Activated T-cell treated with anti-CD3 and anti-CD28 coated beads for 24 hours (primary cell): ENCODE data around the gene AKAP17A.
"Not testable (repeated sequence)": the region's sequence is repeated elsewhere in the genome, so short reads cannot be mapped to it uniquely, and the experiment has no call there.

Experiments used
- DNase-seq: peaks from one replicate; pipeline ENCODE4 v3.0.0-alpha.2; 2020; ENCODE audit warnings: low read depth

AKAP17A gene

GRCh38 chrX:1591102-1591862 is at the start of gene AKAP17A:
TSS of gene AKAP17A (plus strand) at chrX:1591604. CDS start at chrX:1593463, 1,859 bp downstream.
- DNase-seq: peak; percentile 99

DNA sequence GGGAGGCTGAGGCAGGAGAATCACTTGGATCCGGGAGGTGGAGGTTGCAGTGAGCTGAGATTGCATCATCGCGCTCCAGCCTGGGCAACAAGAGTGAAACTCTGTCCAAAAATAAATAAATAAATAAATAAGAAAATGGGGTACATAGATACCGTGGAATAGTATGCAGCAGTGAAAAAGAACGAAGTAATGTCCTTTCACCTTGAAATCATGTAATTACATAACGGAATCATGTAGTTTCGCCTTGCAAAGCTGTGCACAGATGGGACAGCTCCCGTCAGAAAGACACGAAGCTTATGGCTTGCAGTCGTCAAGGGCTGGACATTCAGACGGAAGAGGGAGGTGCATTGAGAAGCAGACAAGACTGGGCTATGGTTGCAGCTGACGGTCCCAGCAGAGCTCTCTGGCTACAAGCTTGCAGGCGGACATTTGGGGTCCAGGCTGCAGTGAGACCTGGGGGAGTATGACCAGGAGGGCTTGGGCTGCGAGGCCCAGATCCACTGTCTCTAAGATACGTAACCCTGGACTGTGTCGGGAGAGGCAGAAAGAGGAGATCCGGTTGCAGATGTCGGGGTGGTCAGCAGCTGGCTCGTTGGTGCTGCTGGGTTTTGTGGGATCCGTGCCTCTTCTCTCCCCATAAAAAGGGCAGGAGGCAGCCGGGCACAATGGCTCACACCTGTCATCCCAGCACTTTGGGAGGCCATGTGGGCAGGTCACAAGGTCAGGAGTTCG is 48.2 kb upstream of the AKAP17A start:
- DNase-seq: no peak

DNA sequence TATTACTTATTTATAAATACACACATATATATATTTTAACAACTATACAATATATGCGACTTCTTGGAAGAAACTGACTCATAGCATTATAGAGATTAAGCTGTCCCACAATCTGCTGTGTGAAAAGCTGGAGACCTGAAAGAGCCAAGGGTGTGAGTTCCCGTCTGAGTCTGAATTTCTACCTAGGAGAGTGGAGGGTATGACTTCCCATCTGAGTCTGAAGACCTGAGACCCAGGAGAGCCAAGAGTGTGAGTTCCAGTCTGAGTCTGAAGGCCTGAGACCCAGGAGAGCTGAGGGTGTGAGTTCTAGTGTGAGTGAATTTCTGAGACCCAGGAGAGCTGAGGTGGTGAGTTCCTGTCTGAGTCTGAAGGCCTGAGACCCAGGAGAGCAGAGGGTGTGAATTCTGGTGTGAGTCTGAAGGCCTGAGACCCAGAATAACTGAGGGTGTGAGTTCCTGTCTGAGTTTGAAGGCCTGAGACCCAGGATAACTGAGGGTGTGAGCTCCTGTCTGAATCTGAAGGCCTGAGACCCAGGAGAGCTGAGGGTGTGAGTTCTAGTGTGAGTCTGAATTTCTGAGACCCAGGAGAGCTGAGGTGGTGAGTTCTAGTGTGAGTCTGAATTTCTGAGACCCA is 45.5 kb upstream of the AKAP17A start:
- no peak for DNase-seq

DNA sequence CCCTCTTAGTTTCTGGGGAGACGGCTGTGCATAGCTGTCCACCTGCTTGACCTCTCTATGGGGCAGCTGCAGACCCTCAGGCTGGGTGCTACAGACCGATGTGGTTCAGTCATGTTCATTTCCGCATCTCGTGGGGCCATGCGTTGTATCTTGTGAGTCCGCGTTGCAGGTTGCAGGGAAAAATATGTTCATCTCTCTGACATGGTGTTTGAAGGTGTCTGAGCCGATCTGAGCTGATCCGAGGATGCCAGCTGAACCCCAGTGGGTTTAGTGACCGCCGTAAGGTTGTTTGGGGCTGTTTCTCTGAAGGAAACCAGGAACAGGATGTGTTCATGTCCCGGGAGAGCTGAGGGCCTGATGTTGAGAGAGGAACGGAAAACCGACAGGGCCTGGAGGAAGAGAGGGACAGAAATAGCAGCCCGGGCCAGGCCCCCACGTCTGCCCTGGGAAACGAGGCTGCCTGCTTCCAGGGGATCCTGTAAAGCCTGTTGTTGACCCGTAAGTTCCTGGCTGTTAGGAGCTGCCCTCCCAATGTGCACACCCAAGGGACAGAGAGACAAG is 44.6 kb upstream of the AKAP17A start:
- no peak for DNase-seq

- no peak for DNase-seq
Measured at GRCh38 chrX:1551959-1552546, 39.4 kb upstream of the AKAP17A start.

DNA sequence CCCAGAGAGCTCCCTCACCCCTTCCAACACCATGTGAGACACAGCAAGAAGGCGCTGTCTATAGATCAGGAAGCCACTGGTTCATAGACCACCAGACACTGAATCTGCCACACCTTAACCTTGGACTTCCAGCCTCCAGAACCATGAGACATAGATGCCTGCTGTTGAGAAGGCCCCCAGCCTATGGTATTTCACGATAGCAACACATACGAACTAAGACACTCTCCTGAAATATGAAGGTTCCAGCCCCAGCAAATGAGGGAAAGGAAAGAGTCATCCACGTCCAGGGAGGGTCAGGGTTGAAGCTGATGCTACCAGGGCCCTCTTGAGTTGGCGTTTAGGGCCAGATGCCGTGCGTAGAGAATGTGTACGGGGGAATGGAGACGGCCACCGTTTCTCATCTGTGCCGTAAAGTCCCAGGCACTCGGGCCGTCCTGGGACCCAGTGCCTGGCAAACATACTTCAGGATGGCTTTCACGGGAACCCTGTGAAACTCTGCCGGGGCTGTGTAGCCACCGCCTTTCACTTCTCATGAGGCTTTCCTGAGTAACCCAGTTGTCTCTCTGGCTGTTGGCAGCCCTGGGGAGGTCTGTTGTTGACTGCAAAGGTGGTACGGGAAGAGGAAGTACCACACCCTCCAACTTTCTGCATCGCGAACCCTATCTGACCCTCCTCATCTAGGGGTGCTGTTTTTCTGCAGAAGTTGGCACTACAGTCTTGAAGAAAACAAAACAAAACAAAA is 36.8 kb upstream of the AKAP17A start:
- no peak for DNase-seq

- no peak for DNase-seq
Measured at GRCh38 chrX:1555370-1555769, 36.0 kb upstream of the AKAP17A start.

DNA sequence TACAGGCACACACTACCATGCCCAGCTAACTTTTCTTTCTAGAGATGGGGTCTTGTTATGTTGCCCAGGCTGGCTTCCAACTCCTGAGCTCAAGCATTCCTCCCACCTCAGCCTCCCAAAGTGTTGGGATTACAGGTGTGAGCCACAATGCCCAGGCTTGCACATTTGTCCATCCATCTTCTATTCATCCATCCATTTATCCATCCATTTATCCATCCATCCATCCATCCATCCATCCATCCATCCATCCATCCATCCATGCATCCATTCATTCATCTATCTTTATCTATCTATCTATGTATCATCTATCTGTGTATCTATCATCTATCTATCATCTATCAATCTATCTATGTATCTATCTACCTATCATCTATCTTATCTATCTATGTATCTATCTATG is 34.0 kb upstream of the AKAP17A start:
- not testable (repeated sequence) for DNase-seq

GRCh38 chrX:1558761-1559468 is 32.5 kb upstream of the AKAP17A start:
- DNase-seq: no peak

DNA sequence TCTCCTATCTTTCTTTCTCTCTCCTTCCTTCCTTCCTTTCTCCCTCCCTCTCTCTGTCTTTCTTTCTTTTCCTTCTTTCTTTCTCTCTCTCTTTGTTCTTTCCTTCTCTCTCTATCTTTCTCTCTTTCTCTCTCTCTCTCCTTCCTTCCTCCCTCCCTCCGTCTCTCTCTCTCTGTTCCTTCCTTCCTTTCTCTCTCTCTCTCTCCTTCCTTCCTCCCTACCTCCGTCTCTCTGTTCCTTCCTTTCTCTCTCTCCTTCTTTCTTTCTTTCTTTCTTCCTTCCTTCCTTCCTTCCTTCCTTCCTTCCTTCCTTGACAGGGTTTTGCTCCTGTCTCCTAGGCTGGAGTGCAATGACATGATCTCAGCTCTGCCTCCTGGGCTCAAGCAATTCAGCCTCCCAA is 30.2 kb upstream of the AKAP17A start:
- DNase-seq: no peak

DNA sequence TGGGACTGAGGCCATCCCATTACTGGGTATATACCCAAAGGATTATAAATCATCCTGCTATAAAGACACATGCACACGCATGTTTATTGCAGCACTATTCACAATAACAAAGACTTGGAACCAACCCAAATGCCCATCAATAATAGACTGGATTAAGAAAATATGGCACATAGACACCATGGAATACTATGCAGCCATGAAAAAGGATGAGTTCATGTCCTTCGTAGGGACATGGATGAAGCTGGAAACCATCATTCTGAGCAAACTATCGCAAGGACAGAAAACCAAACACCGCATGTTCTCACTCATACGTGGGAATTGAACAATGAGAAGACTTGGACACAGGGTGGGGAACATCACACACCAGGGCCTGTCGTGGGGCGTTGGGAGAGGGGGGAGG is 27.3 kb upstream of the AKAP17A start:
- DNase-seq: not testable (repeated sequence)

- DNase-seq: no peak
Measured at GRCh38 chrX:1564750-1565683, 26.4 kb upstream of the AKAP17A start.

- not testable (repeated sequence) for DNase-seq
Measured at GRCh38 chrX:1574181-1574580, 17.2 kb upstream of the AKAP17A start.

DNA sequence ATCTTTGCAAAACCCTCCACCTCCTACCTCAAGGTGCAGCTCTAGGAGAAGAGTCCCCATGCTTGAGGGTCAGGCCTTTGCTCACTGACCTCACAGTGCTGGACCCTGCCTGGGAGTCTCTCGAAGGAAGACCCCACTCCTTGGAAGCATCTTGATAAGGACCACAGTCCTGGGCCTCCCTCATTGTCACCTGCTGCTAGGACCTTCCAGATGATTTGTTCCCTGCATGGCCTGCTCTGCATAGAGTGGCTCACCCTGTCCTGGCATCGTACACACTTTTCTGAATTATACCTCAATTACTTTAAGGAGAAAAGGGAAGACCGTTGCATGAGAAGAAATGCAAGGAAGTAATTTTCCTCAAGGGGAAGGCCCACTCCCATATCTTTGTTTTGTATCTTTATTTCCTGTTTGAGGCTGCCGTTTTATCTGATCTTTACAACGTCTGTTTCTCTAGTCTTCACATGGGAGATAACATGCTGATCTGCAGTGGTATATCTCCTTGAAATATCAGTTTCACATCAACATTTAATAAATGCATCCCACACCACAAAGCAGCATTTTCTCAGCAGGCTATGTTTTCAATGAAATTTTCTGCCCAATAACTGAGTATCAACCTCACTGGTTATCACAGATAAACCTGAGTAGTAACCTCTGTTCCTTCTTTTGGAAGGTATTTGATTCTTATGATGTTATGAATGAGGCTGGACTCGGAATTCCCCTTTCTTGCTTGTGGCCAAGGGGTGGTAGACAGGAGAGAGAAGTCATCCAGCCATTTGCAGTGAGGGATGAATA is 15.0 kb upstream of the AKAP17A start:
- DNase-seq: no peak

DNA sequence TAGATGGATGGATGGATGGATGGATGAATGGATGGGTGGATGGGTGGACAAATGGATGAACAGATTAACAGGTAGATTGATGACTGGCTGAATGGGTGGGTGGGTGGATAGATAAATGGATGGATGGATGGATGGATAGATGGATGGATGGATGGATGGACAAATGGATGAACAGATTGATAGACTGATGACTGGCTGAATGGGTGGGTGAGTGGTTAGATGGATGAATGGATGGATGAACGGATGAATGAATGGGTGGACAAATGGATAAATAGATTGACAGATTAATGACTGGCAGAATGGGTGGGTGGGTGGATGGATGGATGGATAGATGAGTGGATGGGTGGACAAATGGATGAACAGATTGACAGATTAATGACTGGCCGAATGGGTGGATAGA is 13.6 kb upstream of the AKAP17A start:
- no peak for DNase-seq

DNA sequence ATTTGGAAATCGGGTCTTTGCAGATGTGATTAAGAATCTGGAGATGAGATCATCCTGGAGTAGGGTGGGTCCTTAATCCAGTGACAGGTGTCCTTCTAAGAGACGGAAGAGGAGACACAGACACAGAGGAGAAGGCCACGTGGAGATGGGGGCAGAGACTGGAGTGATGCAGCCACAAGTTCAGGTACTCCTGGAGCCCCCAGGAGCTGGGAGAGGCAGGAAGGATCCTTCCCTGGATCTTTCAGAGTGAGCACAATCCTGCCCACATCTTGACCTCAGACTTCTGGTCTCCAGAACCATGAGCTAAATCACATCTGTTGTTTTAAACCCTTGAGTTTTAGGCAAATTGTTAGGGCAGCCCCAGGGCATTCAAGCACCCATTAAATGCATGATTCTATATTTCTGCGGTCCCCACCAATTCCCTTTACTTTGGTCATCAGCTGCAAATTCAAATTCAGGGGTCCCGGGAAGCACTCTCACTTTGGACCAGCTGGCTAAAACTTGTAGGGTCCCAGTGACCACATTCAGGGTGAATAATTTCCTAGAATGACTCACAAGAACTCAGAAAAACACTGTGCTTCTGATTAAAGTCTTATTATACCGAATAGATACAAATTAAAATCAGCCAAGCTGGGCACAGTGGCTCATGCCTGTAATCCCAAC is 12.8 kb upstream of the AKAP17A start:
- DNase-seq: no peak

GRCh38 chrX:1581132-1581531 is 10.3 kb upstream of the AKAP17A start:
- DNase-seq: peak; percentile 70

- peak; percentile 49 for DNase-seq
Measured at GRCh38 chrX:1582686-1583437, 8.5 kb upstream of the AKAP17A start.
